ENCODE data around the gene FBXL3. TPM values are rescaled to one million over a fixed set of nuclear protein-coding genes. Genes with fewer than 3 reads are reported as not detected.

The FBXL3 gene
- total RNA-seq, 1 experiment from 2014 or later, result 16.7 TPM

DNA sequence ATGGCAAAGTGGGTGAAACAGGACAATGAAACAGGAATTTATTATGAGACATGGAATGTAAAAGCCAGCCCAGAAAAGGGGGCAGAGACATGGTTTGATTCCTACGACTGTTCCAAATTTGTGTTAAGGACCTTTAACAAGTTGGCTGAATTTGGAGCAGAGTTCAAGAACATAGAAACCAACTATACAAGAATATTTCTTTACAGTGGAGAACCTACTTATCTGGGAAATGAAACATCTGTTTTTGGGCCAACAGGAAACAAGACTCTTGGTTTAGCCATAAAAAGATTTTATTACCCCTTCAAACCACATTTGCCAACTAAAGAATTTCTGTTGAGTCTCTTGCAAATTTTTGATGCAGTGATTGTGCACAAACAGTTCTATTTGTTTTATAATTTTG lies 26.5 kb downstream of the FBXL3 start:
- Histone ChIP-seq H3K27me3 (ENCODE audit: insufficient read depth, low read length) (no peaks in the 10 kb centered on the region), H4K20me1 (ENCODE audit: control insufficient read depth, insufficient read depth, insufficient read length) (no peaks in the 10 kb centered on the region), H3K79me1 (ENCODE audit: insufficient read depth, low read depth, low read length, poor library complexity, severe bottlenecking) (no peaks in the 10 kb centered on the region), H2BK120ac (ENCODE audit: low read depth, low read length, poor library complexity, severe bottlenecking) (no peak overlapping the region), H2AFZ (ENCODE audit: low read length) (no peak overlapping the region), H3T11ph (ENCODE audit: low read length) (no peak overlapping the region), H3K4me1 (ENCODE audit: insufficient read depth, low read length) (no peaks in the 10 kb centered on the region), H2BK15ac (ENCODE audit: low read depth, low read length) (no peak overlapping the region), H2BK12ac (ENCODE audit: insufficient read length, low read depth, low read length) (no peak overlapping the region), H2BK20ac (ENCODE audit: low read depth, low read length, poor library complexity, severe bottlenecking) (no peak overlapping the region), H3K56ac (ENCODE audit: insufficient read length, low read depth, low read length) (no peak overlapping the region), H2AK5ac (ENCODE audit: insufficient read length, low read length) (no peak overlapping the region), H3K4ac (ENCODE audit: low read depth, low read length) (no peak overlapping the region), H3K27ac (ENCODE audit: insufficient read length, low read depth, low read length) (no peak overlapping the region), H3K4me2 (ENCODE audit: insufficient read depth, insufficient read length, low read length) (no peak overlapping the region), H4K91ac (ENCODE audit: insufficient read length, low read depth, low read length) (no peak overlapping the region), H2BK5ac (ENCODE audit: insufficient read length, low read length) (no peak overlapping the region), H4K5ac (ENCODE audit: insufficient read length, low read depth, low read length) (no peak overlapping the region), H3K18ac (ENCODE audit: insufficient read length, low read depth, low read length) (no peak overlapping the region), H3K23me2 (ENCODE audit: insufficient read length, low read depth, low read length, poor library complexity, severe bottlenecking) (no peaks in the 10 kb centered on the region), H3K23ac (ENCODE audit: insufficient read length, low read depth, low read length) (no peak overlapping the region), H3K14ac (ENCODE audit: insufficient read depth, low read length) (no peak overlapping the region), H3K79me2 (ENCODE audit: insufficient read depth, low read length) (no peaks in the 10 kb centered on the region), H3K9ac (ENCODE audit: extremely low read depth, insufficient read length, low read length) (no peak overlapping the region), H3K9me3 (ENCODE audit: control insufficient read depth, low read depth, low read length) (no peaks in the 10 kb centered on the region), H4K8ac (replicated peaks; ENCODE audit: insufficient read length, low read depth, low read length) (no peak overlapping the region)
- WGBS (ENCODE audit: extremely low coverage, insufficient read length, low lambda C conversion rate), result no CpG with 5 or more reads among the region's 1 CpG
- Mint-ChIP-seq H3K4me3 (no peak overlapping the region), H3K27me3 (ENCODE audit: low read depth) (no peaks in the 10 kb centered on the region), H3K4me1 (no peaks in the 10 kb centered on the region), H3K9me3 (no peaks in the 10 kb centered on the region), H3K36me3 (ENCODE audit: insufficient read depth in 1 of 3, low read depth in 3 of 3) (peaks cover 2 to 37% (median 32%) of the 10 kb centered on the region in 3 experiments; a peak in 5 of 7 replicates), H3K27ac (no peak overlapping the region)
- DNase-seq, result no peak
- TF ChIP-seq, protein P1, sequence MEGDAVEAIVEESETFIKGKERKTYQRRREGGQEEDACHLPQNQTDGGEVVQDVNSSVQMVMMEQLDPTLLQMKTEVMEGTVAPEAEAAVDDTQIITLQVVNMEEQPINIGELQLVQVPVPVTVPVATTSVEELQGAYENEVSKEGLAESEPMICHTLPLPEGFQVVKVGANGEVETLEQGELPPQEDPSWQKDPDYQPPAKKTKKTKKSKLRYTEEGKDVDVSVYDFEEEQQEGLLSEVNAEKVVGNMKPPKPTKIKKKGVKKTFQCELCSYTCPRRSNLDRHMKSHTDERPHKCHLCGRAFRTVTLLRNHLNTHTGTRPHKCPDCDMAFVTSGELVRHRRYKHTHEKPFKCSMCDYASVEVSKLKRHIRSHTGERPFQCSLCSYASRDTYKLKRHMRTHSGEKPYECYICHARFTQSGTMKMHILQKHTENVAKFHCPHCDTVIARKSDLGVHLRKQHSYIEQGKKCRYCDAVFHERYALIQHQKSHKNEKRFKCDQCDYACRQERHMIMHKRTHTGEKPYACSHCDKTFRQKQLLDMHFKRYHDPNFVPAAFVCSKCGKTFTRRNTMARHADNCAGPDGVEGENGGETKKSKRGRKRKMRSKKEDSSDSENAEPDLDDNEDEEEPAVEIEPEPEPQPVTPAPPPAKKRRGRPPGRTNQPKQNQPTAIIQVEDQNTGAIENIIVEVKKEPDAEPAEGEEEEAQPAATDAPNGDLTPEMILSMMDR (conservative IDR thresholded peaks at IDR 0.05), result no peak

Data from H9 (cell line).